ENCODE data around the gene SYTL3.

Gene SYTL3

GRCh38 chr6:158810155-158811095 lies 160.6 kb downstream of the SYTL3 start:
- in situ Hi-C loops (cut with MboI; ENCODE audit: low sequenced_read_pairs), result no loop called here

GRCh38 chr6:158812611-158813010 lies 162.8 kb downstream of the SYTL3 start:
- in situ Hi-C loops (cut with MboI; ENCODE audit: low sequenced_read_pairs), result no loop called here

GRCh38 chr6:158813032-158813431 lies 163.2 kb downstream of the SYTL3 start:
- in situ Hi-C loops (cut with MboI; ENCODE audit: low sequenced_read_pairs), result no loop called here
